Measurements from ENCODE around the gene SSBP3.
A peak's percentile ranks its signal among the peaks of the same experiment; 100 is the strongest.

SSBP3 gene

GRCh38 chr1:54188291-54188690 is 217.9 kb downstream of the SSBP3 start:
- TF ChIP-seq CTCF (IDR thresholded peaks at IDR 0.05; ENCODE audit: insufficient read depth, missing control alignments), result no peak
- no peak for FAIRE-seq

GRCh38 chr1:54186056-54186455 is 220.1 kb downstream of the SSBP3 start:
- no peak for TF ChIP-seq CTCF (IDR thresholded peaks at IDR 0.05; ENCODE audit: insufficient read depth, missing control alignments)
- DNase-seq (ENCODE audit: insufficient read length, low spot score), result no peak
- FAIRE-seq, result no peak

More at GRCh38 chr1:54188291-54188690, 217.9 kb downstream of the SSBP3 start:
- no peak for DNase-seq (ENCODE audit: insufficient read length, low spot score)

GRCh38 chr1:54180701-54181360 is 225.4 kb downstream of the SSBP3 start:
- DNase-seq (ENCODE audit: insufficient read length, low spot score) (peak; percentile 64), FAIRE-seq (peak; percentile 64)
- TF ChIP-seq CTCF (IDR thresholded peaks at IDR 0.05; ENCODE audit: insufficient read depth, missing control alignments), result no peak

- no peak for FAIRE-seq
Measured at GRCh38 chr1:54178296-54179070, 227.7 kb downstream of the SSBP3 start.

GRCh38 chr1:54177726-54178125 is 228.5 kb downstream of the SSBP3 start:
- TF ChIP-seq CTCF (IDR thresholded peaks at IDR 0.05; ENCODE audit: insufficient read depth, missing control alignments), result no peak
- FAIRE-seq, result no peak
- DNase-seq (ENCODE audit: insufficient read length, low spot score), result no peak

More at GRCh38 chr1:54178296-54179070, 227.7 kb downstream of the SSBP3 start:
- no peak for TF ChIP-seq CTCF (IDR thresholded peaks at IDR 0.05; ENCODE audit: insufficient read depth, missing control alignments)
- DNase-seq (ENCODE audit: insufficient read length, low spot score), result no peak

- TF ChIP-seq CTCF (IDR thresholded peaks at IDR 0.05; ENCODE audit: insufficient read depth, missing control alignments), result no peak
- DNase-seq (ENCODE audit: insufficient read length, low spot score), result no peak
Measured at GRCh38 chr1:54176621-54177327, 229.4 kb downstream of the SSBP3 start.

More at GRCh38 chr1:54176621-54177327, 229.4 kb downstream of the SSBP3 start:
- no peak for FAIRE-seq

All from D721Med (cell line).